HG02981 (cell line): ENCODE results near the gene PHF14.

Experiments
- ATAC-seq: cut with Tn5 transposase; IDR thresholded peaks from one replicate; pipeline ENCODE4 v1.9.1; 2021; ENCODE audit warnings: mild to moderate bottlenecking, moderate library complexity; ENCODE audit not compliant: unreplicated experiment

The PHF14 gene

DNA sequence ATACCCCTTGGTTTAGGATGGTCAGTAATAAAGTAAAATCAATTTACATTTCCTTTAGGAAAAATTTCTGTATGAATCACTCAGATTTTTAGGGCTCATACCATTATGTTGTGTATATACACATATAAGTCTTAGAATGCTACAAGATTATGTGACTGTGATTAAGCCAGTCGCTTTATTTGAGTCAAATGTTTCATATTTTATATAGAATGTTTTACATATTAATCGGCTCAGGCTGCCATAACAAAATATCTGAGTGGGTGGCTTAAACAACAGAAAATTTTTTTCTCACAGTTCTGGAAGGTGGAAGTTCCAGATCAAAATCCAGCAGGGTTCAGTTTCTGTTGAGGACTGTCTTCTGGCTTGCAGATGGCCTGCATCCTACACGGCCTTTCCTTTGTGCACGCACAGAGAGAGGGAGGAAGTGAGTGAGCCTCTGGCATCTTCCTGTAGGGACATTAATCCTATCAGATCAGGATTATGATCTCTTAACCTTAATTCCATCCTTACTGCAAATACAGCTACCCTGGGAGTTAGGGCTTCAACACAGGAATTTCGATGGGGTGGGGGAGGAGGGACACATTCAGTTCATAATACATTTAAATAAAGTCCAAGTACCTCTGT is 198.0 kb downstream of the PHF14 start:
- ATAC-seq = no peak

DNA sequence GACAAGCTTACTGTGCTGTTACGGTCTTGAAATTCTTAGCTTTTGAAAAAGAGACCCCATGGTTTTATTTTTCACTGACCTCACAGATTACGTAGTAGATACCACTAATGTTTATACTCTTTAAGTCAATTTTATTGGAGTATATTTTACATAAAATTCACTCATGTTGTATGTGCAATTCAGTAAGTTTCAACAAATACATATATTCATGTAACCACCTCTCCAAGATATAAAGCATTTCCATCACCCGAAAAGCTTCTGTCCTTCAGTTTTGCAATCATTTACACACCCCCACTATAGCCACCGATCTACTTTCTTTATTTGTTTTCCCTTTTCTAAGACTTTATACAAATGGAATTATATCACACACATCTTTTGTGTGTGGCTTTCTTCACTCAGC is 199.2 kb downstream of the PHF14 start:
- ATAC-seq = no peak

- ATAC-seq = no peak
Measured at GRCh38 chr7:11175371-11175770, 201.7 kb downstream of the PHF14 start.

- ATAC-seq = no peak
Measured at GRCh38 chr7:11175887-11176286, 202.2 kb downstream of the PHF14 start.

DNA sequence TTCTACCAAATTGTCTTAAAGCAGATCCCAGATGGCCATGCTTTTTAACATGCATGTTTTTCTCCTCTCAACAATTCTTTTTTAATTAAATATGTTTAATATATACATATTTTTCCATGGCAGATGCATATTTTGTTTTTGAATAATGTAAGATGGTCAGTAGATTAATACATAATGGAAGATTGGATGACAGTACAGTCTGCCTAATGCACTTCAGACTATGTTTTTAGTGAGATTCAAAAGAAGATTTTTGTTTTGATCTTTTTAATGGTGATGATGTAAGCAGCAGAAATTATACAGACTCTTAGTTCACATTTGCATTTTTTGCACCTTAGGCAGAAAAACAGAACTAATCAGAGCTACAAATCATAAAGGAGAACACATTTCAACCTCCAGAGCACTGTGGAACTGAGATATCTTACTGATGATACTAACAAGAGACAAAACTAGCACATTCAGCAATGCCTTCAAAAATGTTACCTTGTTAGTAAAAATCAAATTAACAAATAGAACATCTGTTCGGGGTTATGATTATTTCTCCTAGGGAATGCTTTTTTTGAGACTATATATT is 203.4 kb downstream of the PHF14 start:
- ATAC-seq = no peak

- ATAC-seq = no peak
Measured at GRCh38 chr7:11177793-11178192, 204.1 kb downstream of the PHF14 start.

- ATAC-seq = no peak
Measured at GRCh38 chr7:11181590-11181989, 207.9 kb downstream of the PHF14 start.

DNA sequence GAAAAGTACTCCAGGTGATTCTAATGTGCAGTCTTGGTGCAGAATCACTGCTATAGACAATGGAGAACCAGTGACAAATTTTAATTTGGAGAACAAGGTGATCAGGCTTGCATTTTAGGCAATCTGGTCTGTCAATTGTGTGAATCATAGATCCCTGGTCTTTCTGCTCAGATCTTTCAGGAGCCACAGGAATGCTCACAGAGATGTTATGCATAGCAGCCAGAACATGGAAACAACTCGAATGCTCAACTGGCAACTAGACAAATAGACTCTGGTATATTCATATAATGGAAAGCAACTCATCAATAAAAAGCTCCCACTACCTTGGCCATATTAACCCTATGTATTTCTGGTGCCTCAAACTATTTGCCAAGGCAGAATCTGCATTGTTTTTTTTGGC is 209.1 kb downstream of the PHF14 start:
- ATAC-seq = no peak

DNA sequence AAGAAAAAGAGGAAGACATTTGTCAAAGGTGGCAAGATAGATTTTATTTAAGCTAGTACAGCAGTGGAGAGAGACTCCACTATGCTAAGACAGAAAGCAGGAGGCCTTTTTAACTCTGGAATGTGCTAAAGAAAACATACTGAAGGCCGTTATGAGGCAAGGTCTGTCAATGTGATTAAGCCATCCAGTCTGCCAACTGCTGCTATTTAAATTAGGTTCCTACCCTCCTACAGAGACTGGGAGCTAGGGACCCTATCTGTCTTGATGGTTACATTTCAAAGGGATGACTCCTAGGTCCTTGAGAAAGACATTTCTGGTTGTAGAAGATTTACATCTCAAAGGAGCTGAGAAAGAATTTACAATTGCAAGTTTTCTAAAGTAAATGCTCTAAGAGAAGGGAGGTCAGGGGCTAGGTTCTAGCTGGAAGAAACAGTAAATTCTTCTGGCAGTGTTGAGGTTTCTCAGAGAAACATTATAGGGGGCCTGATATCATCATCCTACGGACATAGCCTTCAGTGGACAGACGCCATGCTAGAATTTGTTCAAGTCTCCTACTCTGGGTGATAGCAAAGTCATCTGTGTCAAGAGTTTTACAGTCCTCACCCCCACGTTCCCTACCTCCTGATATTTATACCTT is 211.6 kb downstream of the PHF14 start:
- no peak for ATAC-seq

DNA sequence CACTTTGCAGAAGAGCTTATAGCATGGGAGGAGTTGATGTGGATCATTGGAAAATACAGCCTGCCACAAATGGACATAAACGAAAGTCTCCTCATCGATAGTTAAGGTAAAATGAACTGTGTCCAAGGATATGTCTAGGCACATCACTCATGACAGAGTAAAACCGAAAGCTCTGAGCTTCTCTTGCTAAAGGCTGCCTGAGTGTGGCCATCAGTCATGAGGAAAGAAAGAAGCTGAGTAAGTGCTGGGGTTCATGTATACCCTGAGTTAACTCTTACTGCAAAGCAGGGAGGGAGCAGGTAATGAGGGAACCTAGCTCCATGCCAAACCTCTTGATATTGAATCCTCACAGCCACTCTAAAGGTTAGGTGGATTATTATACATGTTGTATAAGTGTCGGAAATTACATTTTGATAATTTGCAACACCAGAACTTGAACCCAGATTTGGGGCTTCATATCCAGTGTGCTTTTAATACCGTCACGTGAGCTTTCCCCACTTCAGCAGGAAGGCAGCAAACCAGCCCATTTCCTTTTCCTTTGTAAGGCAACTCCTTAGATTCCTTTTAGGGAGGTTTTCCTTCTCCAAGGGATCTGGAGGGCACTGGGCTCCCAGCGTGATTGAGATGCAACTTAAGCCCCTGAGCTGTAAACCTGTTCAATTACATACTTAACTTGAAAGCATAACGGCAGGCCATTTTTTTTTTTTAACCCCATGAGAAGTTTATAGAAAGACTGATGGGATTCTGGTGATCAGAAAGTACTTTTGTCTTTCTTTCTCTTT is 215.0 kb downstream of the PHF14 start:
- ATAC-seq = no peak

DNA sequence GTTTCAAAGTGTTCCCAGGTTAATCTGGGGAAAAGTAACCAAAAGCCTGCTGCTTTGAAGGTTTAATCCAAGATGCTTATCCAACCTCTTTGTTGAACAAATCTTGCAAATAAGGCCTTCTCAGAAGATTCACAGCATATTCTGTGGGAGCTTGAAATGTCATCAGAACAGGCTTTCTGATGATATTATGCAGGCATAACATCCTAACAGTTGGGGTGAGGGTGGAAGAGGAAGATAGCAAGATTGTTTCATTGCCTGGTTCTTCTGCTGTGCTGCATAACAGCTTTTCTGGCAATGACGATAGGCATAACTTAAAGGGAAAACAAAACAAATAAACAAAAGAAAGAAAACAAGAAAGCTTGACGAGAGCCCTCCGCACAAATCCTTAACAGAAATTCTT is 217.4 kb downstream of the PHF14 start:
- no peak for ATAC-seq

DNA sequence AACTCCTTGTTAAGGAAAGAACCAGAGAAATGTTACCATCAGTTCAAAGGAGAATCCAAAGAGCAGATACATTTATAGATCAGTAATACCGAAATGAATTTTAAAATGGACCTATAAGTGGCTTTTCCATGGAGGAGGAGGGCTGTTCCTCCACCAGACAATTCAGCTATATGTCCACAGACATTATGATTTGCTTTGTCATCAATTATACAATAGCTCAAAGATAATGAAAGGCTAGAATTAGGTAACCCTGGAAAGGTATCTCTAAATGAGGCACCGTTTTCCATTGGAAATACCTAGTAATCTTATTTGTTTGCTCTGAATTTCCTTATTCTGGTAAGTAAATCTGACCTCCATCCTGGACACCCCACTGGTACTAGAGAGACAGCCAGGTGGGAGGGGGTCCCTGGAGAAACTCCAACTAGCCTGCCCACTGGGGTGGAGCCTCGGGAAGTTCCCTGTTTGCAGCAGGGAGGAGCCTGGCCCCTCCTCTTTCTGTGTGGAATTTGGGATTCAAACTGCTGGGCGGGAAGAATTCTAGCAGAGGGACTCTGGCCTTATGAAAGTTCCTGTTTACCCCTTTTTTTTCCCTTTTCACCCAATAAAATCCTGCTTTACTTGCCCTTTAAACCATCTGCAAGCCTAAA is 218.0 kb downstream of the PHF14 start:
- no peak for ATAC-seq

DNA sequence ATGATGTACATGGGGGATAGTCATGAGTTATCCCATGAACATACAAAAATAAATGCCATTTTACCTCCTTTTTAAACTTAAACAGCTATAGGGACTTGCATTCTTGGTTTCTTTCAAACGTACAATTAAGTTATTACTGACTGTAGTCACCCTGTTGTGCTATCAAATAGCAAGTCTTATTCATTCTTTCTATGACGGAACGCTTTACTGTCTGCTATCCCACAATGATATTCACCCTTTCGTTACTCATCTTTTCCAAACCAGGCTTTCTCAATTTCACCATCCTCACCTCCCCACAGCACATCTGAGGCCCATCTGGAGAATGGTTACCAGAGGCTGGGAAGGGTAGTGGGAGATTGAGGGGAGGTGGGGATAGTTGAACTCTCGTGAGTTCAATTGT is 218.8 kb downstream of the PHF14 start:
- ATAC-seq = no peak

GRCh38 chr7:11193131-11193867 is 219.6 kb downstream of the PHF14 start:
- ATAC-seq = no peak

DNA sequence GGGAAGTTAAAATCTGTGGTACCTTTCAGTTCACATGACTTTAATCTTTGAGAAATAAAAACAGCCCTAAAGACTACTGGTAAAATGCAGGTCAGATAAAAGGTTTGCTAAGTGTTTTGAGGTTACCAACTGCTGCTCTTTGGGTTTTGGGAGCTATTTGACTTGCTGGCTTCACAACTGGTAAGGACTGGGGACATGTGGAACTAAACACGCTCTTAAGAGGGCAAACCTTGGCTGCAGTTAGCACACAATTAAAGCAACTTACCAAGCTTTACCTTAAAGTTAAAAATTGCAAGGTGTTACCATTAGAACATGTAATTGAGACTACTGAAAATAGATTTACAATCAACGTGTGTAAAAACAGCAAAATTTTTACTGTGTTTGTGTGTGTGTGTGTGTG is 220.2 kb downstream of the PHF14 start:
- ATAC-seq = no peak

DNA sequence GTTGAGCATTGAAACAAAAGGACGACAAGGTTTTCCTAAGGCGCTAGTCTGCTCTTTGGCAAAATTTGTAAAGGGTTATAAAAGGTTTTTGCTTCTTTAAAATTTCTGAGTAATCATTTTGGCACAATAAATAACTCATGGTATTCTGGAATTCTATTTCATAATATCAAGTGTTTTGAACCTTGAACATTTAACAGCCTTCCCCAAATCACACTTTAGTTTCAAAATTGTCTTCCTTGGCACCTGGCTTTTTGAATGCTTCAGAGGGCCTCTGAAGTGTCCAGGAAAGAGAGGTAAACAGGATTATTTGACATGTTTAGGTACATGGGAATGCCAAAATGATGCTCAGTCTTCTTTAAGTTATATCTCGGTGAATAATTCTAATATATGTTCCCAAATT is 220.8 kb downstream of the PHF14 start:
- no peak for ATAC-seq

DNA sequence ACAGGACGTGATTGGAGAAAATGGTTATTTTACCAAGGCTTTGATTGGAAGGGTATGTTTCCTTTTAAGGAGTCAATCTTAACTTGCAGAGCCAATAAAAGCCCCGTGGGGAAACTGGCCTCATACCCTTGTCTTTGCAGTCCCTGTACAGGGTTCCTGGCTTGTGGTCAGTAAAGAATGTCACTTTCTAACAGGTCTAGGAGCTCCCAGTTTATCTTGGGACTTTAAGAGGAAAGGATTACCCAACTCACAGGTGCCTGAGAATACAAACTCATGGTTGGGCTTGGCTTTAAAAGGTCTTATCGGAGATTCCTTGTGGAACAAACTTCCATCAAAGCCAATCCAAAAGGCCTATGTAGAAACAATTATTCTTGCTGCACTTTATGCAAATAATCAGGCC is 221.8 kb downstream of the PHF14 start:
- ATAC-seq = no peak

DNA sequence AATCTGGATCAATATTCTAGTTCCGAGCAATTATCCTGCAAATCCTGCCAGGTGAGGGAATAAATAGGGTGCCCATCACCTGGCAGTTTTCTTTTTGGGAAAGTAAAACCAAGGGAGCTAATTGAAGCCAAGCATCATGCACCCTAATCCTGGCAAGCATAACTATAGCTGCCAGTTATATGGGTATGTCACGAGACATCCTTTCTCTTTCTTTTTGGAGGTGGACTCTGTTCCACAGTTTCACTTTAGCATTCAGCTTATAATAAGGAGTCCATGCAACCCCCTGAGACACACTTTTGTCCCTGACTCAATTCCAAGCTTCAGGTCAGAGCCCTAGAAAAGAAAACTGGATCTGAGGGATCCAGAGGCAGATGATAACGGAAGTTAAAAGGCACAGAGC is 222.5 kb downstream of the PHF14 start:
- no peak for ATAC-seq

GRCh38 chr7:11203224-11203623 is 229.6 kb downstream of the PHF14 start:
- ATAC-seq = no peak

- ATAC-seq = no peak
Measured at GRCh38 chr7:11203683-11204082, 230.0 kb downstream of the PHF14 start.
